Hepatocyte (in vitro differentiated cells): Measurements from ENCODE around the gene IMMP2L. TPM values are rescaled to one million over a fixed set of nuclear protein-coding genes. Genes with fewer than 3 reads are reported as not detected.

Source experiments
- DNase-seq: peaks from one replicate; pipeline ENCODE4 v3.0.0-alpha.2; 2016; ENCODE audit warnings: low spot score
- H2AFZ ChIP-seq: fragments of 200-600 bp; sonication (generic); 2 replicates; pipeline ENCODE4 v1.6.0; 2016; ENCODE audit warnings: antibody characterized with exemption, mild to moderate bottlenecking
- H3K27ac ChIP-seq: fragments of 200-600 bp; sonication (generic); 2 replicates; pipeline ENCODE4 v1.5.1; 2016; ENCODE audit warnings: mild to moderate bottlenecking
- H3K27me3 ChIP-seq: fragments of 200-600 bp; sonication (generic); 2 replicates; pipeline ENCODE4 v1.6.1; 2016
- H3K36me3 ChIP-seq: fragments of 200-600 bp; sonication (generic); replicated peaks from 2 replicates; pipeline ENCODE4 v1.5.1; 2016; ENCODE audit warnings: low read depth; ENCODE audit not compliant: insufficient read depth
- H3K4me1 ChIP-seq: fragments of 200-600 bp; sonication (generic); 2 replicates; pipeline ENCODE4 v1.5.1; 2016; ENCODE audit warnings: mild to moderate bottlenecking, moderate library complexity; ENCODE audit not compliant: insufficient read depth
- H3K4me2 ChIP-seq: fragments of 200-600 bp; sonication (generic); 2 replicates; pipeline ENCODE4 v1.6.0; 2016
- H3K4me3 ChIP-seq: fragments of 200-600 bp; sonication (generic); 2 replicates; pipeline ENCODE4 v1.5.1; 2016; ENCODE audit warnings: mild to moderate bottlenecking
- H3K79me2 ChIP-seq: fragments of 200-600 bp; sonication (generic); 2 replicates; pipeline ENCODE4 v1.6.0; 2017; ENCODE audit warnings: mild to moderate bottlenecking
- H3K9me2 ChIP-seq: fragments of 200-600 bp; sonication (generic); replicated peaks from 2 replicates; pipeline ENCODE4 v1.6.0; 2017; ENCODE audit warnings: mild to moderate bottlenecking; ENCODE audit not compliant: insufficient read depth
- H3K9me3 ChIP-seq: fragments of 200-600 bp; sonication (generic); 2 replicates; pipeline ENCODE4 v1.5.1; 2016; ENCODE audit warnings: low read depth, mild to moderate bottlenecking
- H4K20me1 ChIP-seq: fragments of 200-600 bp; sonication (generic); 2 replicates; pipeline ENCODE4 v1.6.0; 2016; ENCODE audit warnings: mild to moderate bottlenecking; ENCODE audit not compliant: insufficient read depth, poor library complexity, severe bottlenecking
- EZH2 ChIP-seq: fragments of 200-600 bp; sonication (generic); IDR thresholded peaks from 2 replicates; pipeline ENCODE4 v1.6.1; 2016; ENCODE audit warnings: antibody characterized with exemption, mild to moderate bottlenecking, borderline replicate concordance
- EZH2phosphoT487 ChIP-seq: fragments of 200-600 bp; sonication (generic); IDR thresholded peaks from one replicate; pipeline ENCODE4 v1.6.1; 2018; ENCODE audit warnings: antibody characterized with exemption, mild to moderate bottlenecking, low read depth, moderate library complexity; ENCODE audit not compliant: unreplicated experiment, severe bottlenecking
- WGBS: methylation state at CpG from one replicate; pipeline ENCODE4 v1.1.6; 2016; ENCODE audit warnings: low lambda C conversion rate; ENCODE audit errors: missing lambda C conversion rate; 5-methylcytosine and 5-hydroxymethylcytosine counted together
- polyA plus RNA-seq: library from polyadenylated mRNA; unstranded; fragments of >200 nt; fragmentation: Nextera tagmentation; extraction: Ambion mirVana; gene quantifications from 2 replicates; pipeline ENCODE4 v1.2.1, GENCODE V29; 2016
- total RNA-seq: library from RNA; depleted of rRNA; stranded (reverse); fragments of >200 nt; gene quantifications from 2 replicates; pipeline ENCODE4 v1.2.3, GENCODE V29; 2014
- TF ChIP-seq, protein P1 (sequence below): fragments of 200-600 bp; sonication (generic); IDR thresholded peaks from 2 replicates; pipeline ENCODE4 v1.5.1; 2016; ENCODE audit warnings: antibody characterized with exemption, mild to moderate bottlenecking; ENCODE audit not compliant: poor library complexity

IMMP2L gene
- total and polyA plus RNA-seq, 2 experiments from 2014 or later = 13.3 to 17.6 TPM

- Histone ChIP-seq H3K9me2 (no peaks in the 10 kb centered on the region), H3K4me2 (no peak overlapping the region), H3K27ac (no peak overlapping the region), H3K79me2 (no peaks in the 10 kb centered on the region), H2AFZ (no peak overlapping the region), H3K27me3 (no peaks in the 10 kb centered on the region), H4K20me1 (no peaks in the 10 kb centered on the region), H3K36me3 (no peaks in the 10 kb centered on the region), H3K4me1 (no peaks in the 10 kb centered on the region), H3K9me3 (no peaks in the 10 kb centered on the region), H3K4me3 (no peak overlapping the region)
- TF ChIP-seq EZH2phosphoT487 (no peak), EZH2 (no peak)
- TF ChIP-seq, protein P1, sequence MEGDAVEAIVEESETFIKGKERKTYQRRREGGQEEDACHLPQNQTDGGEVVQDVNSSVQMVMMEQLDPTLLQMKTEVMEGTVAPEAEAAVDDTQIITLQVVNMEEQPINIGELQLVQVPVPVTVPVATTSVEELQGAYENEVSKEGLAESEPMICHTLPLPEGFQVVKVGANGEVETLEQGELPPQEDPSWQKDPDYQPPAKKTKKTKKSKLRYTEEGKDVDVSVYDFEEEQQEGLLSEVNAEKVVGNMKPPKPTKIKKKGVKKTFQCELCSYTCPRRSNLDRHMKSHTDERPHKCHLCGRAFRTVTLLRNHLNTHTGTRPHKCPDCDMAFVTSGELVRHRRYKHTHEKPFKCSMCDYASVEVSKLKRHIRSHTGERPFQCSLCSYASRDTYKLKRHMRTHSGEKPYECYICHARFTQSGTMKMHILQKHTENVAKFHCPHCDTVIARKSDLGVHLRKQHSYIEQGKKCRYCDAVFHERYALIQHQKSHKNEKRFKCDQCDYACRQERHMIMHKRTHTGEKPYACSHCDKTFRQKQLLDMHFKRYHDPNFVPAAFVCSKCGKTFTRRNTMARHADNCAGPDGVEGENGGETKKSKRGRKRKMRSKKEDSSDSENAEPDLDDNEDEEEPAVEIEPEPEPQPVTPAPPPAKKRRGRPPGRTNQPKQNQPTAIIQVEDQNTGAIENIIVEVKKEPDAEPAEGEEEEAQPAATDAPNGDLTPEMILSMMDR = no peak
- WGBS = 57% methylated on average over 1 of the region's 1 CpG
- peak; percentile 6 for DNase-seq
Observed at GRCh38 chr7:110774071-110774470, 788.2 kb downstream of the IMMP2L start.

DNA sequence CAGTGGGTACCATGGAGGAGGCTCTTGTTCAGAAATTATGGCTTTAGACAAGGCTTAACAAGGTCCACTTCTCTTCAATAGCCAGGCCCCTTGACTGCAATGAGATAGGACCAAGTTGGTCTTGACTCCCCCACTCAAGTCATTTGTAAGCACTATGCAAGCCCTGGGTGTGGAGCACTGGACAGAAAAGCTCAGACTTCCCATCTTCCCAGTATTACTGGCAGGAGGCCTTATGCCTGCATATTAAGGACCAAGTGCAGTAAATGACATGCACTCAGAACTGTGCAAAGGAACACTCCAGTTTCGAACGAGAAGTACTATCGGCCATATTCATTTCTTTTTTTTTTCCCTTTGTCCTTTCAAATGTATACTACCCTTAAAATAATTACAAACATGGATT lies 789.7 kb downstream of the IMMP2L start:
- no peak for DNase-seq
- H3K4me3 ChIP-seq = no peak overlapping the region
- H4K20me1 ChIP-seq = no peaks in the 10 kb centered on the region
- WGBS = 98% methylated on average over 3 of the region's 3 CpGs
- no peaks in the 10 kb centered on the region for H3K9me2 ChIP-seq
- no peak overlapping the region for H3K4me2 ChIP-seq
- no peaks in the 10 kb centered on the region for H3K79me2 ChIP-seq
- TF ChIP-seq, protein P1 = no peak
- TF ChIP-seq EZH2phosphoT487 (no peak), EZH2 (no peak)
- no peak overlapping the region for H2AFZ ChIP-seq
- H3K27me3 ChIP-seq = no peaks in the 10 kb centered on the region
- no peak overlapping the region for H3K27ac ChIP-seq
- H3K9me3 ChIP-seq = no peaks in the 10 kb centered on the region
- H3K36me3 ChIP-seq = no peaks in the 10 kb centered on the region
- no peaks in the 10 kb centered on the region for H3K4me1 ChIP-seq

- H3K4me1 ChIP-seq = no peaks in the 10 kb centered on the region
- no peaks in the 10 kb centered on the region for H3K9me3 ChIP-seq
- no peak overlapping the region for H3K27ac ChIP-seq
- no peak for DNase-seq
- WGBS = 96% methylated on average over 3 of the region's 3 CpGs
- H4K20me1 ChIP-seq = no peaks in the 10 kb centered on the region
- H3K4me2 ChIP-seq = no peak overlapping the region
- H3K4me3 ChIP-seq = no peak overlapping the region
- H3K36me3 ChIP-seq = no peaks in the 10 kb centered on the region
- H3K79me2 ChIP-seq = no peaks in the 10 kb centered on the region
- no peak for TF ChIP-seq EZH2
- TF ChIP-seq, protein P1 = no peak
- no peak for TF ChIP-seq EZH2phosphoT487
- H2AFZ ChIP-seq = no peak overlapping the region
- no peaks in the 10 kb centered on the region for H3K9me2 ChIP-seq
- H3K27me3 ChIP-seq = no peaks in the 10 kb centered on the region
Observed at GRCh38 chr7:110771717-110772116, 790.6 kb downstream of the IMMP2L start.
